Ishikawa (cell line): ENCODE data around the gene KEL.

Experiments
- CEBPB ChIP-seq: IDR thresholded peaks from 2 replicates; pipeline ENCODE4 v1.6.1; 2012
- CREB1 ChIP-seq: IDR thresholded peaks from 2 replicates; pipeline ENCODE4 v1.6.1; 2012; ENCODE audit warnings: low read depth
- EGR1 ChIP-seq: IDR thresholded peaks from 2 replicates; pipeline ENCODE4 v1.6.1; 2012
- EP300 ChIP-seq: IDR thresholded peaks from 2 replicates; pipeline ENCODE4 v1.6.1; 2012; ENCODE audit warnings: borderline replicate concordance
- FOXM1 ChIP-seq: IDR thresholded peaks from 2 replicates; pipeline ENCODE4 v1.6.1; 2012; ENCODE audit warnings: low read depth, borderline replicate concordance
- MAX ChIP-seq: IDR thresholded peaks from 2 replicates; pipeline ENCODE4 v1.6.1; 2012
- NFIC ChIP-seq: IDR thresholded peaks from 2 replicates; pipeline ENCODE4 v1.6.1; 2012
- RAD21 ChIP-seq: IDR thresholded peaks from 2 replicates; pipeline ENCODE4 v1.6.1; 2012; ENCODE audit warnings: low read depth
- REST ChIP-seq: IDR thresholded peaks from 2 replicates; pipeline ENCODE4 v1.6.1; 2012; ENCODE audit warnings: low read depth, mild to moderate bottlenecking
- TAF1 ChIP-seq: IDR thresholded peaks from 2 replicates; pipeline ENCODE4 v1.6.1; 2012; ENCODE audit warnings: low read depth, mild to moderate bottlenecking
- TCF12 ChIP-seq: IDR thresholded peaks from 2 replicates; pipeline ENCODE4 v1.6.1; 2012; ENCODE audit warnings: low read depth
- TEAD4 ChIP-seq: IDR thresholded peaks from 2 replicates; pipeline ENCODE4 v1.6.1; 2012
- USF1 ChIP-seq: IDR thresholded peaks from 2 replicates; pipeline ENCODE4 v1.6.1; 2012
- YY1 ChIP-seq: IDR thresholded peaks from 2 replicates; pipeline ENCODE4 v1.6.1; 2012; ENCODE audit warnings: low read depth
- ZBTB7A ChIP-seq: IDR thresholded peaks from 2 replicates; pipeline ENCODE4 v1.6.1; 2012; ENCODE audit warnings: low read depth

The KEL gene

GRCh38 chr7:142961973-142962926 is at the start of gene KEL:
Gene KEL, minus strand, starts transcription at chr7:142962363. Its CDS starts 157 bp downstream, at chr7:142962206.
- TF ChIP-seq TAF1 (no peak), EP300 (no peak), TCF12 (no peak), CEBPB (no peak)

- TF ChIP-seq CREB1 (no peak), MAX (0 out of 2 replicates have a peak, but pooled peaks have one; percentile 24), NFIC (no peak), RAD21 (peak; percentile 95)
Measured at GRCh38 chr7:143008007-143008901, 46.1 kb upstream of the KEL start.

- no peak for TF ChIP-seq EP300
Measured at GRCh38 chr7:143005632-143006260, 43.6 kb upstream of the KEL start.

GRCh38 chr7:143003393-143004051 is 41.4 kb upstream of the KEL start:
- no peak for TF ChIP-seq USF1
- TF ChIP-seq YY1: peak; percentile 80
- no peak for TF ChIP-seq NFIC
- TF ChIP-seq REST: no peak
- TF ChIP-seq RAD21: peak; percentile 60

- no peak for TF ChIP-seq CREB1
- no peak for TF ChIP-seq TAF1
- no peak for TF ChIP-seq TEAD4
- no peak for TF ChIP-seq EGR1
- TF ChIP-seq YY1: no peak
- TF ChIP-seq REST: no peak
- no peak for TF ChIP-seq EP300
- no peak for TF ChIP-seq ZBTB7A
- TF ChIP-seq TCF12: no peak
- no peak for TF ChIP-seq FOXM1
- no peak for TF ChIP-seq NFIC
- TF ChIP-seq MAX: no peak
- no peak for TF ChIP-seq USF1
- no peak for TF ChIP-seq RAD21
- TF ChIP-seq CEBPB: no peak
Measured at GRCh38 chr7:143002898-143003297, 40.7 kb upstream of the KEL start.
